ENCODE measurements around the gene BRCA1.
"Not testable (repeated sequence)": the region's sequence is repeated elsewhere in the genome, so short reads cannot be mapped to it uniquely, and the experiment has no call there.

BRCA1 gene

GRCh38 chr17:43134774-43135453 lies 9.8 kb upstream of the BRCA1 start:
- DNase-seq (ENCODE audit: extremely low read depth in 1 of 2, low read depth in 1 of 2) = no peak

GRCh38 chr17:43133439-43133838 lies 8.3 kb upstream of the BRCA1 start:
- DNase-seq (ENCODE audit: extremely low read depth in 1 of 2, low read depth in 1 of 2) = not testable (repeated sequence)

GRCh38 chr17:43132117-43132516 lies 7.0 kb upstream of the BRCA1 start:
- no peak for DNase-seq (ENCODE audit: extremely low read depth in 1 of 2, low read depth in 1 of 2)

GRCh38 chr17:43129671-43130010 lies 4.5 kb upstream of the BRCA1 start:
- DNase-seq (ENCODE audit: extremely low read depth in 1 of 2, low read depth in 1 of 2) = no peak

- not testable (repeated sequence) for DNase-seq (ENCODE audit: extremely low read depth in 1 of 2, low read depth in 1 of 2)
Measured at GRCh38 chr17:43127333-43127876, 2.2 kb upstream of the BRCA1 start.

GRCh38 chr17:43126911-43127290 lies 1.7 kb upstream of the BRCA1 start:
- DNase-seq (ENCODE audit: extremely low read depth in 1 of 2, low read depth in 1 of 2) = no peak

- DNase-seq (ENCODE audit: extremely low read depth in 1 of 2, low read depth in 1 of 2) = no peak
Measured at GRCh38 chr17:43125967-43126910, 1.1 kb upstream of the BRCA1 start.

GRCh38 chr17:43118679-43119615 lies 6.2 kb downstream of the BRCA1 start:
- DNase-seq (ENCODE audit: extremely low read depth in 1 of 2, low read depth in 1 of 2) = no peak

GRCh38 chr17:43114151-43114552 lies 11.0 kb downstream of the BRCA1 start:
- no peak for DNase-seq (ENCODE audit: extremely low read depth in 1 of 2, low read depth in 1 of 2)

- DNase-seq (ENCODE audit: extremely low read depth in 1 of 2, low read depth in 1 of 2) = no peak
Measured at GRCh38 chr17:43106552-43106951, 18.6 kb downstream of the BRCA1 start.

GRCh38 chr17:43105146-43105545 lies 20.0 kb downstream of the BRCA1 start:
- DNase-seq (ENCODE audit: extremely low read depth in 1 of 2, low read depth in 1 of 2) = no peak

GRCh38 chr17:43104665-43105064 lies 20.5 kb downstream of the BRCA1 start:
- no peak for DNase-seq (ENCODE audit: extremely low read depth in 1 of 2, low read depth in 1 of 2)

- not testable (repeated sequence) for DNase-seq (ENCODE audit: extremely low read depth in 1 of 2, low read depth in 1 of 2)
Measured at GRCh38 chr17:43095364-43095763, 29.8 kb downstream of the BRCA1 start.

GRCh38 chr17:43094129-43094835 lies 30.9 kb downstream of the BRCA1 start:
- DNase-seq (ENCODE audit: extremely low read depth in 1 of 2, low read depth in 1 of 2) = no peak

GRCh38 chr17:43092901-43093300 lies 32.3 kb downstream of the BRCA1 start:
- no peak for DNase-seq (ENCODE audit: extremely low read depth in 1 of 2, low read depth in 1 of 2)

GRCh38 chr17:43090022-43090421 lies 35.1 kb downstream of the BRCA1 start:
- no peak for DNase-seq (ENCODE audit: extremely low read depth in 1 of 2, low read depth in 1 of 2)

GRCh38 chr17:43085474-43085873 lies 39.7 kb downstream of the BRCA1 start:
- no peak for DNase-seq (ENCODE audit: extremely low read depth in 1 of 2, low read depth in 1 of 2)

- DNase-seq (ENCODE audit: extremely low read depth in 1 of 2, low read depth in 1 of 2) = no peak
Measured at GRCh38 chr17:43079641-43080302, 45.4 kb downstream of the BRCA1 start.

- no peak for DNase-seq (ENCODE audit: extremely low read depth in 1 of 2, low read depth in 1 of 2)
Measured at GRCh38 chr17:43074869-43075268, 50.3 kb downstream of the BRCA1 start.

- no peak for DNase-seq (ENCODE audit: extremely low read depth in 1 of 2, low read depth in 1 of 2)
Measured at GRCh38 chr17:43070872-43071271, 54.3 kb downstream of the BRCA1 start.
